Transverse colon (tissue), 4 donors: ENCODE results near the gene C6orf120.

Source experiments
- CTCF ChIP-seq, 5 experiments: fragments of 200-600 bp in 3 of 5; fragments of 450-650 bp in 2 of 5; sonication (generic) in 3 of 5; IDR thresholded peaks; 1 replicate in 2 of 5; 2 replicates in 3 of 5; pipeline ENCODE4 v1.5.1; 2016 to 2017; ENCODE audit warnings: antibody characterized with exemption in 5 of 5, inconsistent platforms in 3 of 5, mild to moderate bottlenecking in 2 of 5, moderate library complexity in 1 of 5
- EP300 ChIP-seq: sonication (generic); formaldehyde crosslinking; IDR thresholded peaks from one replicate; pipeline ENCODE4 v1.6.1; 2017; ENCODE audit warnings: antibody characterized with exemption, low read depth
- POLR2A ChIP-seq: fragments of 450-650 bp; IDR thresholded peaks from one replicate; pipeline ENCODE4 v1.6.1; 2016; ENCODE audit warnings: antibody characterized with exemption, mild to moderate bottlenecking, moderate library complexity
- POLR2AphosphoS5 ChIP-seq, 3 donors: sonication (generic); formaldehyde crosslinking; IDR thresholded peaks; one replicate each; pipeline ENCODE4 v1.6.1; 2016; ENCODE audit warnings: antibody characterized with exemption in 3 of 3

- TF ChIP-seq CTCF (IDR thresholded peaks at IDR 0.05): no peak
- no peak for TF ChIP-seq EP300
- no peak for TF ChIP-seq POLR2A
- no peak for TF ChIP-seq POLR2AphosphoS5 (IDR thresholded peaks at IDR 0.05)
Measured at GRCh38 chr6:169714178-169714577, 12.3 kb downstream of the C6orf120 start.
